SU-DHL-6 (cell line): ENCODE results near the gene C2orf81.
"Not testable (repeated sequence)": the region's sequence is repeated elsewhere in the genome, so short reads cannot be mapped to it uniquely, and the experiment has no call there.

Source experiments
- H2AFZ ChIP-seq: fragments of 200-600 bp; sonication (generic); 2 replicates; pipeline ENCODE4 v1.6.1; 2014; ENCODE audit warnings: low read depth, mild to moderate bottlenecking, moderate library complexity, mixed read lengths, antibody characterized with exemption, low read length; ENCODE audit not compliant: severe bottlenecking
- H3F3A ChIP-seq: fragments of 200-600 bp; shearing (Covaris generic); 2 replicates; pipeline ENCODE4 v1.6.0; 2016; ENCODE audit warnings: antibody characterized with exemption, mild to moderate bottlenecking; ENCODE audit not compliant: insufficient read depth
- H3K27ac ChIP-seq: fragments of 200-600 bp; sonication (generic); 2 replicates; pipeline ENCODE4 v1.5.1; 2016; ENCODE audit warnings: low read depth, mild to moderate bottlenecking, low read length, moderate library complexity, mixed read lengths
- H3K27me3 ChIP-seq: fragments of 200-600 bp; sonication (generic), shearing (Covaris generic); 2 replicates; pipeline ENCODE4 v1.6.0; 2014; ENCODE audit warnings: mild to moderate bottlenecking, low read length
- H3K36me3 ChIP-seq: fragments of 200-600 bp; sonication (generic); 2 replicates; pipeline ENCODE4 v1.6.1; 2014; ENCODE audit warnings: mild to moderate bottlenecking, low read length, mixed read lengths
- H3K4me2 ChIP-seq: fragments of 300-600, 200-600 bp; shearing (Covaris generic), sonication (generic); 2 replicates; pipeline ENCODE4 v1.6.0; 2014; ENCODE audit warnings: low read length, low read depth, mild to moderate bottlenecking; ENCODE audit not compliant: poor library complexity, severe bottlenecking
- H3K4me3 ChIP-seq: fragments of 200-600 bp; sonication (generic); 2 replicates; pipeline ENCODE4 v1.5.1; 2014; ENCODE audit warnings: antibody characterized with exemption, low read length, mild to moderate bottlenecking, mixed read lengths; ENCODE audit not compliant: insufficient read depth, poor library complexity, severe bottlenecking
- H3K79me2 ChIP-seq: fragments of 200-600 bp; sonication (generic); 2 replicates; pipeline ENCODE4 v1.6.1; 2014; ENCODE audit warnings: mild to moderate bottlenecking, low read length, moderate library complexity; ENCODE audit not compliant: insufficient read depth
- H3K9ac ChIP-seq: fragments of 200-600 bp; sonication (generic); 2 replicates; pipeline ENCODE4 v1.7.0; 2014; ENCODE audit warnings: mild to moderate bottlenecking, low read length
- H3K9me2 ChIP-seq: fragments of 200-600 bp; sonication (generic); replicated peaks from 2 replicates; pipeline ENCODE4 v1.6.1; 2014; ENCODE audit warnings: low read length; ENCODE audit not compliant: insufficient read depth
- H3K9me3 ChIP-seq: fragments of 200-600 bp; sonication (generic); 2 replicates; pipeline ENCODE4 v1.6.1; 2014; ENCODE audit warnings: low read length, mixed read lengths; ENCODE audit not compliant: insufficient read depth
- H4K20me1 ChIP-seq: fragments of 200-600 bp; sonication (generic); 2 replicates; pipeline ENCODE4 v1.6.1; 2014; ENCODE audit warnings: low read depth, mild to moderate bottlenecking, antibody characterized with exemption, low read length, moderate library complexity, mixed read lengths
- CTCF ChIP-seq: fragments of 200-600 bp; sonication (generic); IDR thresholded peaks from one replicate; pipeline ENCODE4 v1.5.1; 2017; ENCODE audit warnings: antibody characterized with exemption, mild to moderate bottlenecking, low read length, moderate library complexity; ENCODE audit not compliant: insufficient read depth, poor library complexity, severe bottlenecking
- EZH2phosphoT487 ChIP-seq: fragments of 200-600 bp; sonication (generic), shearing (Covaris generic); conservative IDR thresholded peaks from 2 replicates; pipeline ENCODE4 v1.6.1; 2018; ENCODE audit warnings: mild to moderate bottlenecking, antibody characterized with exemption, low read length, moderate library complexity, mixed read lengths

Gene C2orf81

GRCh38 chr2:74448771-74449170 lies 27.4 kb upstream of the C2orf81 start:
- Histone ChIP-seq H3K36me3 (no peaks in the 10 kb centered on the region), H3K4me3 (no peak overlapping the region), H3K9me2 (no peaks in the 10 kb centered on the region), H3K9ac (no peak overlapping the region), H3F3A (peaks cover 15% of the 10 kb centered on the region; the same call in 1 of the 2 replicates), H3K27ac (no peak overlapping the region), H3K79me2 (no peaks in the 10 kb centered on the region), H4K20me1 (no peaks in the 10 kb centered on the region), H3K9me3 (no peaks in the 10 kb centered on the region), H3K27me3 (no peaks in the 10 kb centered on the region), H3K4me2 (no peak overlapping the region), H2AFZ (no peak overlapping the region)
- TF ChIP-seq CTCF, result no peak
- no peak for TF ChIP-seq EZH2phosphoT487

- Histone ChIP-seq H2AFZ (no peak overlapping the region), H3K27ac (no peak overlapping the region), H3K9me2 (no peaks in the 10 kb centered on the region), H3K9me3 (no peaks in the 10 kb centered on the region), H3K27me3 (no peaks in the 10 kb centered on the region), H3K9ac (no peak overlapping the region), H3F3A (peaks cover 2% of the 10 kb centered on the region; the same call in 1 of the 2 replicates), H4K20me1 (no peaks in the 10 kb centered on the region), H3K4me2 (no peak overlapping the region), H3K36me3 (no peaks in the 10 kb centered on the region), H3K4me3 (no peak overlapping the region), H3K79me2 (no peaks in the 10 kb centered on the region)
- TF ChIP-seq EZH2phosphoT487 (no peak), CTCF (no peak)
Observed at GRCh38 chr2:74447230-74447999, 26.0 kb upstream of the C2orf81 start.

GRCh38 chr2:74444498-74445318 lies 23.3 kb upstream of the C2orf81 start:
- no peaks in the 10 kb centered on the region for H3K9me3 ChIP-seq
- H3F3A ChIP-seq, result no peaks in the 10 kb centered on the region
- no peak overlapping the region for H3K9ac ChIP-seq
- no peak for TF ChIP-seq EZH2phosphoT487
- TF ChIP-seq CTCF, result no peak
- H2AFZ ChIP-seq, result no peak overlapping the region
- no peaks in the 10 kb centered on the region for H4K20me1 ChIP-seq
- H3K4me3 ChIP-seq, result no peak overlapping the region
- H3K4me2 ChIP-seq, result no peak overlapping the region
- H3K27me3 ChIP-seq, result no peaks in the 10 kb centered on the region
- no peak overlapping the region for H3K27ac ChIP-seq
- H3K36me3 ChIP-seq, result no peaks in the 10 kb centered on the region
- no peaks in the 10 kb centered on the region for H3K9me2 ChIP-seq
- H3K79me2 ChIP-seq, result no peaks in the 10 kb centered on the region

- H3K27ac ChIP-seq, H3F3A ChIP-seq, H4K20me1 ChIP-seq, H2AFZ ChIP-seq, H3K9me2 ChIP-seq, H3K9ac ChIP-seq, H3K4me3 ChIP-seq, H3K4me2 ChIP-seq, H3K27me3 ChIP-seq, H3K36me3 ChIP-seq, H3K79me2 ChIP-seq, H3K9me3 ChIP-seq: not testable (repeated sequence)
Observed at GRCh38 chr2:74442483-74443297, 21.3 kb upstream of the C2orf81 start.
